Left lung (tissue), 10 donors: ENCODE measurements around the gene IL21R. TPM values are rescaled to one million over a fixed set of nuclear protein-coding genes. Genes with fewer than 3 reads are reported as not detected.

Experiments used
- ATAC-seq: fragments of 200-7000 bp; cut with Tn5 transposase; one replicate; pipeline ENCODE4 v1.9.1; 2020; ENCODE audit warnings: moderate library complexity
- DNase-seq, 4 donors: peaks; one replicate each; pipeline ENCODE4 v3.0.0-alpha.2; 2013 to 2020
- H3K27ac ChIP-seq, 2 donors: fragments of 200-600 bp; sonication (generic) in 1 of 2; one replicate each; pipeline versions ENCODE4 v1.5.0 to v1.8.0; 2020 to 2021
- H3K27me3 ChIP-seq, 2 donors: fragments of 200-600 bp; sonication (generic) in 1 of 2; one replicate each; pipeline versions ENCODE4 v1.5.0 to v1.8.0; 2020 to 2021
- H3K36me3 ChIP-seq, 2 donors: fragments of 200-600 bp; sonication (generic) in 1 of 2; one replicate each; pipeline versions ENCODE4 v1.5.0 to v1.8.0; 2020 to 2021
- H3K4me1 ChIP-seq, 2 donors: fragments of 200-600 bp; one replicate each; pipeline ENCODE4 v1.8.0; 2021
- H3K4me3 ChIP-seq, 2 donors: fragments of 200-600 bp; sonication (generic) in 1 of 2; one replicate each; pipeline versions ENCODE4 v1.5.0 to v1.8.0; 2020 to 2021; ENCODE audit warnings: mild to moderate bottlenecking in 1 of 2
- H3K9me3 ChIP-seq, 2 donors: fragments of 200-600 bp; sonication (generic) in 1 of 2; one replicate each; pipeline versions ENCODE4 v1.5.0 to v1.8.0; 2020 to 2021
- CTCF ChIP-seq, 2 donors: fragments of 200-600 bp; sonication (generic) in 1 of 2; IDR thresholded peaks; one replicate each; pipeline versions ENCODE4 v1.5.0 to v1.8.0; 2021; ENCODE audit warnings: antibody characterized with exemption in 2 of 2
- intact Hi-C, 2 donors: fragments of 100-400 bp; cut with DNase I; formaldehyde crosslinking; loops; one replicate each; pipeline versions ENCODE4 v1.11.2 to v1.14.2; 2022
- polyA plus RNA-seq, 6 donors: library from polyadenylated mRNA; unstranded; fragments of 120-200 nt; gene quantifications; one replicate each; pipeline ENCODE4 v1.2.1, GENCODE V29; 2013; ENCODE audit not compliant: insufficient read length in 6 of 6
- total RNA-seq, 2 donors: library from RNA; stranded (reverse); fragmentation: NEBNext Ultra II Directional; extraction: Animal tissue kit (Norgen Biotek cat#: 25700); gene quantifications; one replicate each; pipeline ENCODE4 v1.2.1, GENCODE V29; 2021
- donor health status: DM: no; HTN: yes; CAD: no.
- donor health status: DM: no; HTN: no; CAD: no.

IL21R gene
- total and polyA plus RNA-seq, 8 donors: 1.2 to 4.3 (median 3.9) TPM

- peaks cover 6 to 41% of the 10 kb centered on the region in 2 donors for H3K4me1 ChIP-seq
- DNase-seq (no peak), ATAC-seq (no peak)
- H3K4me3 ChIP-seq: no peak overlapping the region
- no peak overlapping the region for H3K27ac ChIP-seq
- no peaks in the 10 kb centered on the region for H3K9me3 ChIP-seq
- intact Hi-C loops: no loop called here
- H3K36me3 ChIP-seq: no peaks in the 10 kb centered on the region
- no peaks in the 10 kb centered on the region for H3K27me3 ChIP-seq
- no peak for TF ChIP-seq CTCF (IDR thresholded peaks at IDR 0.05)
These were observed 8.8 kb downstream of the IL21R start for GRCh38 chr16:27410761-27411160.

DNA sequence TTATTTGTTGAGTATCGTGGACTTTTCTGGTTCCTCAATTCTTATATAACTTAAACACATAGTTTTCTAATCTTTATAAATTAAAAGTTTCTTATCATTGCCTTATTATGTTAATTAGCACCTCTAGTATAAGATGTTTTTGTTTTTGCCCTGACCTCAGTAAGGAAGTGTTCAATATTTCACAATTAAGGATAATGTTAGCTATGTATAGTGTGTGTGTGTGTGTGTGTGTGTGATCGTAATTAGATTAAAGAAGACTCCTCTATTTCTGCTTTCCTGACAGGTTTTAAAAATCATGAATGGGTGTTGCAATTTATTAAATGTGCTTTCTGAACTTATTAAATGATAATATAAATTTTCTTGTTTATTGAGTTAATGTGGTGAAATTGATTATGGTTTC, 12.0 kb downstream of the IL21R start:
- ATAC-seq (no peak), DNase-seq (no peak)
- H3K27ac ChIP-seq: no peak overlapping the region
- no peak for TF ChIP-seq CTCF (IDR thresholded peaks at IDR 0.05)
- no peaks in the 10 kb centered on the region for H3K9me3 ChIP-seq
- no peaks in the 10 kb centered on the region for H3K27me3 ChIP-seq
- no peaks in the 10 kb centered on the region for H3K36me3 ChIP-seq
- peaks cover 0 to 28% of the 10 kb centered on the region in 2 donors for H3K4me1 ChIP-seq
- intact Hi-C loops: no loop called here
- H3K4me3 ChIP-seq: no peak overlapping the region

DNA sequence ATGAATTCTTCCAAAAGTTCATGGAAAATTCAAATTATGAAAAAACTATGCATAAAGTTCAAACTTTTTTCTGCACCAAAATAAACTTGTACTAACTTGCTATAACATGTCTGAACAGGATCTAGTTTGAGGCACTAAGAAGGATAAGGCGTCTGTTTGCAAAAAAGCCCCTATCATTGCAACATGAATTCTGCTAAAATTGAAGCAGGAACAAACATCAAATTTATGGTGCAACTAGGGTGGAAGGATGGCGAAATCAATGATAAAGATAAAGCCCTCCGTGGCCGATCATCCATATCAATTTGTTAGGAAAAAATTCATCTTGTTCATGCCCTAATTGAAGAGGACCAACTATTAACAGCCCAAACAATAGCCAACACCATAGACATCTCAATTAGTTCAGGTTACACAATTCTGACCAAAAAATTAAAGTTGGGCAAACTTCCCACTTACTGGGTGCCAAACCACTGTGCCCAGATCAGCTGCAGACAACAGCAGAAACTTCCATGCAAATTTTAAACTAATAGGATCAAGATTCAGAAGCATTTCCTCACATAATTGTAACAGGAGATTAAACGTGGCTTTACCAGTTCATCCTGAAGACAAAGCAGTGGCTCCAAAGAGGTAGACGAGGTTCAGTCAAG, 12.9 kb downstream of the IL21R start:
- no peaks in the 10 kb centered on the region for H3K9me3 ChIP-seq
- DNase-seq (no peak), ATAC-seq (no peak)
- no peak for TF ChIP-seq CTCF (IDR thresholded peaks at IDR 0.05)
- H3K27me3 ChIP-seq: no peaks in the 10 kb centered on the region
- intact Hi-C loops: no loop called here
- no peak overlapping the region for H3K27ac ChIP-seq
- H3K4me3 ChIP-seq: no peak overlapping the region
- H3K36me3 ChIP-seq: no peaks in the 10 kb centered on the region
- peaks cover 0 to 28% of the 10 kb centered on the region in 2 donors for H3K4me1 ChIP-seq

DNA sequence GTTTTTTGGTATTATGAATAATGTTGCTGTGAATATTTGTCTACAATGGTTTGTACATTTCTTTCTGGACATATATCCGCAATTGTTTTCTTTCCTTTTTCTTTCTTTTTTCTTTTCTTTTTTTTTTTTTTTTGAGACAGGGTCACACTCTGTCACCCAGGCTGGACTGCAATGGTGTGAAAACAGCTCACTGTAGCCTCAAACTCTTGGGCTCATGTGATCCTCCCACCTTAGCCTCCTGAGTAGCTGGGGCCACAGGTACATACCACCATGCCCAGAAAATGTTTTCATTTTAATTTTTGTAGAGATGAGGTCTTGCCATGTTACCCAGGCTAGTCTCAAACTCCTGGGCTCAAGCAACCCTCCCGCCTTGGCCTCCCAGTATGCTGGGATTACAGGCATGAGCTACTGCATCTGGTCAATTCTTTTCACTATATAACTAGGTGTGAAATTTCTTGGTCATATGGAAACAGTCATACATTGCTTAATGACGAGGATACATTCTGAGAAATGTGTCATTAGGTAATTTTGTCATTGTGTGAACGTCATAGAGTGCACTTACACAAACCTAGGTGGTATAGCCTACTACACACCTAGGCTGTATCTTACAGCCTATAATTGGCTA, 15.2 kb downstream of the IL21R start:
- ATAC-seq (no peak), DNase-seq (no peak)
- Histone ChIP-seq H3K9me3 (peaks cover 0 to 12% of the 10 kb centered on the region in 2 donors), H3K4me1 (peaks cover 0 to 19% of the 10 kb centered on the region in 2 donors), H3K27me3 (no peaks in the 10 kb centered on the region), H3K27ac (no peak overlapping the region), H3K4me3 (no peak overlapping the region), H3K36me3 (no peaks in the 10 kb centered on the region)
- intact Hi-C loops: no loop called here
- TF ChIP-seq CTCF (IDR thresholded peaks at IDR 0.05): no peak

DNA sequence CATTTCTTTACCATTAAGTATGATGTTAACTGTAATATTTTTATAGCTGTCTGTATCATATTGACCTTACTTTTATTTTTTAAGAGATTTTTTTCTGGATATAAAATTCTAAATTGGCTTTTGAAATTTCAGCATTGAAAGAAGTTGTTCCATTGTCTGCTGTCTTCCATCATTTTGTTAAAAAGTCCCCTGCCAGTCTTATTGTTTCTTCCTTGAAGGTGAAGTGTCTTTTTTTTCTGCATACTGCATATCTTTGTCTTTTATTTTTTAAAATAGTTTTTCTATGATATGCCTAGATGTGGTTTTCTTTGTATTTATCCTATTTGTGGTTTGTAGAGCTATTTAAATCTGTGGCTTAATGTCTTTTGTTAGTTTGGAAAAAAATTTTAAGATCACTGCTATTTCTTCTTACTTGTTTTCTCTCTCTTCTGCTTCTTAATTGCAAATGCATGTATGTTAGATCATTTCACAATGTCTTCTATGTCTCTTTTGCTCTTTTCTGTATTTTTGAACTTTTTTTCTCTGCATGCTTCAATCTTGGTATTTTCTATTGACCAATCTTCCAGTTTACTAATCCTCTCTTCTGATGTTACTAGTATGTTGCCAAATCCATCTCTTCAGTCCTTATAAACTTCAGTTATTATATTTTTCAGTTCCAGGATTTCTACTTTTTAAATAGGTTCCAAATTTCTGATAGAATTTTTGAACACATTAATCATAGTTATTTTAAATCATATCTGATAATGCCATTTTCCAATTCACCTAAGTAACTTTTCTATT, 20.2 kb downstream of the IL21R start:
- H3K4me3 ChIP-seq: no peak overlapping the region
- no peak overlapping the region for H3K27ac ChIP-seq
- peaks cover 0 to 25% of the 10 kb centered on the region in 2 donors for H3K9me3 ChIP-seq
- H3K27me3 ChIP-seq: no peaks in the 10 kb centered on the region
- ATAC-seq (no peak), DNase-seq (no peak)
- peaks cover 0 to 10% of the 10 kb centered on the region in 2 donors for H3K4me1 ChIP-seq
- TF ChIP-seq CTCF (IDR thresholded peaks at IDR 0.05): no peak
- intact Hi-C loops: no loop called here
- H3K36me3 ChIP-seq: no peaks in the 10 kb centered on the region
